Lower lobe of right lung (tissue), 2 donors: Measurements from ENCODE around the gene MAP3K14. TPM values are rescaled to one million over a fixed set of nuclear protein-coding genes. Genes with fewer than 3 reads are reported as not detected.
A peak's percentile ranks its signal among the peaks of the same experiment; 100 is the strongest.

ENCODE experiments used
- ATAC-seq, 2 donors: fragments of 200-7000 bp; cut with Tn5 transposase; one replicate each; pipeline ENCODE4 v1.9.1; 2020 to 2022; ENCODE audit warnings: mild to moderate bottlenecking in 2 of 2, moderate library complexity in 2 of 2
- DNase-seq: peaks from one replicate; pipeline ENCODE4 v3.0.0-alpha.2; 2020
- H3K27ac ChIP-seq: fragments of 200-600 bp; one replicate; pipeline ENCODE4 v1.8.0; 2022
- H3K27me3 ChIP-seq: fragments of 200-600 bp; one replicate; pipeline ENCODE4 v1.8.0; 2022; ENCODE audit warnings: low read depth
- H3K36me3 ChIP-seq: fragments of 200-600 bp; one replicate; pipeline ENCODE4 v1.8.0; 2022; ENCODE audit warnings: mild to moderate bottlenecking
- H3K4me1 ChIP-seq: fragments of 200-600 bp; one replicate; pipeline ENCODE4 v1.8.0; 2022
- H3K4me3 ChIP-seq: fragments of 200-600 bp; one replicate; pipeline ENCODE4 v1.8.0; 2022; ENCODE audit warnings: mild to moderate bottlenecking
- H3K9me3 ChIP-seq: fragments of 200-600 bp; one replicate; pipeline ENCODE4 v1.8.0; 2022
- intact Hi-C: fragments of 100-400 bp; cut with DNase I; formaldehyde crosslinking; loops from one replicate; pipeline ENCODE4 v1.11.0; 2022
- total RNA-seq: library from RNA; stranded (reverse); fragmentation: NEBNext Ultra II Directional; extraction: Animal tissue kit (Norgen Biotek cat#: 25700); gene quantifications from one replicate; pipeline ENCODE4 v1.2.1, GENCODE V29; 2021
- TF ChIP-seq, protein P1 (sequence below): fragments of 200-600 bp; IDR thresholded peaks from one replicate; pipeline ENCODE4 v1.8.0; 2022; ENCODE audit warnings: antibody characterized with exemption, mild to moderate bottlenecking
- donor health status: DM: no; HTN: yes; CAD: no; lungs with severe emphysema.

MAP3K14 gene
- total RNA-seq, 1 donor from 2014 or later: 9.3 TPM

DNA sequence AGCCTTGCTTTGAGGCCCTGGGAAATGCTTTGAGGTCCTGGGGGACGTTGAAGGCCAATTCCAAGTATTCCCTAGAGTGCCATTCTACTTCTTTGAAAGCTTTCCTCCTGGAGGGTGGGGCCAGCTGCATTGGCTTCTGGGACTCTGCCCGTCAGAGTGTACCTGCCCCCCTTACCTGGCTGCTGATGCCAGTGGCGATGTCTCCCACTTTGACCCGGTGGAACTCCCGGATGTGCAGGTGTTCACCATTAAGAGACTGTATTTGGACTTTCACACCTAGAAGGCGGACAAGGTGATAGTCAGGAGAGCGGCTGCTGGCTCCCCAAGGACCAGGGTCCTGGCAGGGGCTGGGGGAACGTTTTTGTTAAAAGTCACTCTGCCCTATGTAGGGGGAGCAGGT is 51.8 kb downstream of the MAP3K14 start:
- Histone ChIP-seq H3K4me1 (peaks cover 20% of the 10 kb centered on the region), H3K36me3 (peaks cover 68% of the 10 kb centered on the region), H3K4me3 (no peak overlapping the region), H3K27me3 (no peaks in the 10 kb centered on the region), H3K27ac (no peak overlapping the region), H3K9me3 (no peaks in the 10 kb centered on the region)
- TF ChIP-seq, protein P1, sequence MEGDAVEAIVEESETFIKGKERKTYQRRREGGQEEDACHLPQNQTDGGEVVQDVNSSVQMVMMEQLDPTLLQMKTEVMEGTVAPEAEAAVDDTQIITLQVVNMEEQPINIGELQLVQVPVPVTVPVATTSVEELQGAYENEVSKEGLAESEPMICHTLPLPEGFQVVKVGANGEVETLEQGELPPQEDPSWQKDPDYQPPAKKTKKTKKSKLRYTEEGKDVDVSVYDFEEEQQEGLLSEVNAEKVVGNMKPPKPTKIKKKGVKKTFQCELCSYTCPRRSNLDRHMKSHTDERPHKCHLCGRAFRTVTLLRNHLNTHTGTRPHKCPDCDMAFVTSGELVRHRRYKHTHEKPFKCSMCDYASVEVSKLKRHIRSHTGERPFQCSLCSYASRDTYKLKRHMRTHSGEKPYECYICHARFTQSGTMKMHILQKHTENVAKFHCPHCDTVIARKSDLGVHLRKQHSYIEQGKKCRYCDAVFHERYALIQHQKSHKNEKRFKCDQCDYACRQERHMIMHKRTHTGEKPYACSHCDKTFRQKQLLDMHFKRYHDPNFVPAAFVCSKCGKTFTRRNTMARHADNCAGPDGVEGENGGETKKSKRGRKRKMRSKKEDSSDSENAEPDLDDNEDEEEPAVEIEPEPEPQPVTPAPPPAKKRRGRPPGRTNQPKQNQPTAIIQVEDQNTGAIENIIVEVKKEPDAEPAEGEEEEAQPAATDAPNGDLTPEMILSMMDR: no peak
- no peak for ATAC-seq
- intact Hi-C loops: no loop called here
- DNase-seq: no peak

DNA sequence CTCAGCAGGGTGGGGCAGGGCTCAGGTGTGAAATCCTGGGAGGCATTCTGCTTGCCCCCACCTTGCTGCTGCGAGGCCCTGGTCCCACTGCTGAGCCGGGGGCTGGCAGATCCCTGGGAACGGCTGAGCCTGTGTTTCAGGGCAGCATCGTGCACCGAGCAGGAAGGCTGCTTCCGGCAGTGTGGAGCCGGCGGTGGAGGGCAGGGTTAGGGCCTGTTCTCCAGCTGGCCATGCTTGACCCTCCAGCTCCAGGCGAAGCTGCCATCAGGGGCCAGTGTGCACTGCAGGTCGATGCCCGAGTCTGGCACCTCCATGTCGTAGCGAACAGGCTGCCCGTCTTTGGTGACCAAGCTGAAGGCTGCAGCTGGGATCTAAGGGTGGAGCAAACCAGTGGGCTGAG is 52.4 kb downstream of the MAP3K14 start:
- no peak overlapping the region for H3K27ac ChIP-seq
- no peak overlapping the region for H3K4me3 ChIP-seq
- TF ChIP-seq, protein P1: no peak
- peaks cover 20% of the 10 kb centered on the region for H3K4me1 ChIP-seq
- no peaks in the 10 kb centered on the region for H3K9me3 ChIP-seq
- DNase-seq (no peak), ATAC-seq (no peak)
- H3K36me3 ChIP-seq: peaks cover 63% of the 10 kb centered on the region
- H3K27me3 ChIP-seq: no peaks in the 10 kb centered on the region
- intact Hi-C loops: no loop called here

DNA sequence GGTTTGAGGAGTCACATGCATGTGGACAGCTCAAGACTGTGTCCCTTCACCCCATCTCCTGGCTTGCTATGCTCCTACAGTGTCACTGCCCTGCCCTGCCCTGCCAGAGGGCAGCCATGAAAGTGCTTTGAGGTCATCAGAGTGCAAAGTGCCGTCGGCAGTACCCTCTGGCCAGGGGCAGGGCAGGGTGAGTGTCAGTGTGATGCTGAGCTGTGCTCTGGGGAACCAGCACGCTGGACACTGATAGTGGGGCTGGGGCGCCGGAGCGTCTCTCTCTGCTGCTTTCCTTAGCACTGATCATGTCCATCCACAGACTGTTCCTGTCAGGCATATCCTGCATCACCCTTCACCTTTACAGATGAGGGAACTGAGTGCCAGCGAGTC is 53.4 kb downstream of the MAP3K14 start:
- no peak for ATAC-seq
- Histone ChIP-seq H3K4me1 (peaks cover 20% of the 10 kb centered on the region), H3K27ac (no peak overlapping the region), H3K27me3 (no peaks in the 10 kb centered on the region), H3K9me3 (no peaks in the 10 kb centered on the region), H3K4me3 (no peak overlapping the region), H3K36me3 (peaks cover 53% of the 10 kb centered on the region)
- intact Hi-C loops: no loop called here
- DNase-seq: no peak
- TF ChIP-seq, protein P1: no peak

DNA sequence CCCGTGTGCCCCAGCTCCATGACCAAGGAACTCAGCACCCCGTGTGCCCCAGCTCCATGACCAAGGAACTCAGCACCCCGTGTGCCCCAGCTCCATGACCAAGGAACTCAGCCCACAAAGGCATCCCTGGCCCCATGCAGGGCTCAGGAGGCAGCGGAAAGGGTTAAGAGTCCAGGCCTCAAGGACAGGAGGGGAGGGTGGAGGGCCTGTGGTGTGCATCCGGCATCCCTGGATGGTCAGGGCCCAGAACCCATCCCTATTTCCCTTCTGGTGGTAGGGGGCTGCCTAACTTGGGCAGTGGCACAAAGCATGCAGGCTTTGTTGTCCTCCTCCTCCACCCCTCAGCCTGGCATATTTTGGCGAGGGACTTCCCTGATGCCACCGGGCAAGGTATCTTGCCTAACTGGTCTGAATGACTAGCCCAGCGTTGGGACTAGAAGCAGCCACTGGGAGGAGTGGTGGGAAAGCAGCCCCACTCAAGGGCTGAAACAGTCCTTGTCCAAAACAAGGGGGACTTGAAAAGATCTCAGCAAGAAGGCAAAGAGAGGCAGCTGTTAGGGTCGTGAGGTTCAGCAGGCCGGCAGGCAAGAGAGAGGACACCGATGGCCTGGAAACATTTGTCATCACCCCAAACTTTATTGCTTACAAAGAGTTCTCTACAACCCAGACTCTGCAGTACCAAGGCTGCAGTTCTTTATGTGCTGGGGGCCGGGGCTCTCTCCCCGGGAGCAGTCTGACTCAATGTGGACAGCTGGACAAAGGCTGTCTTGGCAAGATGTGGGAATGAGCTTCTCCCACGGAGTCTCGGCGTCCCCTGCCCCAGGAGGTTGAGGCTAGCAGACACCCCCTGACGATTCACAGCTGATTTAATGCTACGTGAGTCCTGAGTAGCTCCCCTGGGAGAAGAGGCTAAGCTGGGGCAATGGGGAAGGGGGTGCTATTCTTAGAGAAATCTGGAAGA is 54.0 kb downstream of the MAP3K14 start:
- DNase-seq (no peak), ATAC-seq (peak; percentile 8 to 18)
- TF ChIP-seq, protein P1: no peak
- Histone ChIP-seq H3K27ac (peak overlapping the region; percentile 37), H3K9me3 (no peaks in the 10 kb centered on the region), H3K27me3 (no peaks in the 10 kb centered on the region), H3K4me1 (peaks cover 20% of the 10 kb centered on the region), H3K36me3 (peaks cover 46% of the 10 kb centered on the region), H3K4me3 (peak overlapping the region; percentile 73)
- intact Hi-C loops: no loop called here

DNA sequence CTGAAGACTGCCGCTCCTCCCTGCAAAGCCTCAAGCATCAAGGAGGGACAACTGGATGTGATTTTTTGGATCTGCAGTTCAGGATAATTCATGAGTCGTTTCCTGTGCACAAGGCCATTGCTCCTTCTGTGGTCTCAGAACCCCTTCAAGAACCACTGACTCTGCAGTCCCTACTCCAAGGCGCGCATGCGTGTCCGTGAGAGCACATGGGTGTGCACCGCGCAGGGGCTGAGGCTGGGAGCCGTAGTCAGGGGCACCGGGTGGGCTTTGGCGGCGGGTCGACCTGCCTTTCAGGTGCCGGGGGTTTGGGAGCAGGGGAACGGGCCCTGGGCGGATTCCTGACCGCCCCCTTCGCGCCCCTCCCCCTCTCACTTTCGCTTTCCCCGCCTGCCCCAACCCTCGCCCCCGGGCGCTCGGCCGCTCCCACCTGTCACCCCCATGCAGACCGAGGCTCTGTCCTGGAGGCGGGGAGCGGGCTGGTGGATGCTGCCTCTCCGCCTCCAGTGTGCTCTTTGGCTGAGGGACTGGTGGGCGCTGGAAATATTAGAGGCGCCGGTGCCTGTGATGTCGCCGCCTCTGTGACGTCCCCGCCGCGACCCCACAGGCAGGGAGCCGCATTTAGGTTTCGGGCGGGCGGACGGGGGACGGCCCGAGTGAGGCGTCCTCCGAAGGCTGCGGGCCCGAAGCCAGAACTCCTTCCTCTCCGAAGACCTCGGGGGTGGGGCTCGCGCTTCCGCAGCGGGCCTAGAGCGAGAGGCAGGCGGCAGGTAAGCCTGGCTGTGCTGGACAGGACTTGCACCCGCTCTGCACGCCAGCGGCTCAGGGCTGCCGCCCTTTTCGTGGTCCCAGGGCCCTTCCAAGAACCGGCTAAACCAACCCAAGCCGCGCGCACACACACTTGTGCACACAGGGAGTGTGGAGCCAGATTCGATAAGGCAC is 55.0 kb downstream of the MAP3K14 start, which contains the start of gene SPATA32:
Gene SPATA32 (minus strand): TSS at position 518 of the 939 bp plus-strand sequence. CDS start 78 bp downstream, at position 440.
- ATAC-seq: peak; percentile 72 to 79
- peak; percentile 84 for DNase-seq
- Histone ChIP-seq H3K4me3 (peak within 1 kb of the TSS; percentile 73), H3K27me3 (no peaks in the 10 kb centered on the region), H3K9me3 (no peaks in the 10 kb centered on the region), H3K27ac (peak within 1 kb of the TSS; percentile 37), H3K4me1 (peaks cover 20% of the 10 kb centered on the region), H3K36me3 (peaks cover 37% of the 10 kb centered on the region)
- intact Hi-C loops: no loop called here
- TF ChIP-seq, protein P1: no peak
